WERI-Rb-1 (cell line): ENCODE results near the gene UBE3D.

Experiments used
- DNase-seq: peaks from one replicate; pipeline ENCODE4 v3.0.0-alpha.2; 2020
- H3K27ac ChIP-seq: fragments of 250-450 bp; sonication (Bioruptor Pico); 2 replicates; pipeline ENCODE4 v1.5.1; 2020; ENCODE audit warnings: mild to moderate bottlenecking, moderate library complexity
- H3K27me3 ChIP-seq: fragments of 250-450 bp; sonication (Bioruptor Pico); 2 replicates; pipeline ENCODE4 v1.5.1; 2021; ENCODE audit warnings: mild to moderate bottlenecking, low read depth, moderate library complexity; ENCODE audit not compliant: insufficient read depth, severe bottlenecking
- H3K36me3 ChIP-seq: fragments of 250-450 bp; sonication (Bioruptor Pico); 2 replicates; pipeline ENCODE4 v1.5.1; 2020; ENCODE audit warnings: mild to moderate bottlenecking, moderate library complexity
- H3K4me3 ChIP-seq: 2 replicates; pipeline ENCODE4 v1.5.1; 2011; ENCODE audit warnings: low read depth, mild to moderate bottlenecking, control low read depth, low read length
- H3K9me3 ChIP-seq: fragments of 250-450 bp; sonication (Bioruptor Pico); 2 replicates; pipeline ENCODE4 v1.5.1; 2021; ENCODE audit warnings: mild to moderate bottlenecking, moderate library complexity; ENCODE audit not compliant: severe bottlenecking
- TF ChIP-seq, protein P1 (sequence below): IDR thresholded peaks from 2 replicates; pipeline ENCODE4 v1.5.1; 2011; ENCODE audit warnings: low read depth, mild to moderate bottlenecking, control low read depth, inconsistent platforms, low read length

Gene UBE3D

GRCh38 chr6:82917346-82918064, 148.1 kb downstream of the UBE3D start:
- no peaks in the 10 kb centered on the region for H3K27me3 ChIP-seq
- no peaks in the 10 kb centered on the region for H3K36me3 ChIP-seq
- no peak overlapping the region for H3K27ac ChIP-seq
- H3K9me3 ChIP-seq, result no peaks in the 10 kb centered on the region
- TF ChIP-seq, protein P1, sequence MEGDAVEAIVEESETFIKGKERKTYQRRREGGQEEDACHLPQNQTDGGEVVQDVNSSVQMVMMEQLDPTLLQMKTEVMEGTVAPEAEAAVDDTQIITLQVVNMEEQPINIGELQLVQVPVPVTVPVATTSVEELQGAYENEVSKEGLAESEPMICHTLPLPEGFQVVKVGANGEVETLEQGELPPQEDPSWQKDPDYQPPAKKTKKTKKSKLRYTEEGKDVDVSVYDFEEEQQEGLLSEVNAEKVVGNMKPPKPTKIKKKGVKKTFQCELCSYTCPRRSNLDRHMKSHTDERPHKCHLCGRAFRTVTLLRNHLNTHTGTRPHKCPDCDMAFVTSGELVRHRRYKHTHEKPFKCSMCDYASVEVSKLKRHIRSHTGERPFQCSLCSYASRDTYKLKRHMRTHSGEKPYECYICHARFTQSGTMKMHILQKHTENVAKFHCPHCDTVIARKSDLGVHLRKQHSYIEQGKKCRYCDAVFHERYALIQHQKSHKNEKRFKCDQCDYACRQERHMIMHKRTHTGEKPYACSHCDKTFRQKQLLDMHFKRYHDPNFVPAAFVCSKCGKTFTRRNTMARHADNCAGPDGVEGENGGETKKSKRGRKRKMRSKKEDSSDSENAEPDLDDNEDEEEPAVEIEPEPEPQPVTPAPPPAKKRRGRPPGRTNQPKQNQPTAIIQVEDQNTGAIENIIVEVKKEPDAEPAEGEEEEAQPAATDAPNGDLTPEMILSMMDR, result no peak
- no peak overlapping the region for H3K4me3 ChIP-seq
- DNase-seq, result no peak

DNA sequence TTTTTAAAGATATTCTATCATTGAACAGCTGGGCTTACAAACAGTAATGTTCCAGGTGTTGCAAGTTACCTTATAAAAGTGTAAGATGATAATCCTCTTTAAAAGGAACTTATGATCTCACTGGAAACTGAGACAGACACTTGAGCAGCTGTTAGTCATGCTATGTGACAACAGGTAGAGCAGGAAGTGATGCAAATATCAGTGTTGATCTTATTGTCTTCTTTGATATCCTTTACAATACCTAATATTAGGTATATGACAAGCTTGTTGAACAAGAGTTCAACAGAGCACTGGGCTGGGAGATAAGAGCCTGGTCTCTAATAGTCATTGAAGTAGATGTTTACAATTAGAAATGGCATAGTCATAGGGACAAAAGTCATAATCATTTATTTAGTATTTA, 150.0 kb downstream of the UBE3D start:
- H3K27me3 ChIP-seq, result no peaks in the 10 kb centered on the region

GRCh38 chr6:82914511-82914910, 151.1 kb downstream of the UBE3D start:
- TF ChIP-seq, protein P1, result no peak
- Histone ChIP-seq H3K9me3 (no peaks in the 10 kb centered on the region), H3K27ac (no peak overlapping the region), H3K27me3 (no peaks in the 10 kb centered on the region), H3K36me3 (no peaks in the 10 kb centered on the region), H3K4me3 (no peak overlapping the region)
- no peak for DNase-seq

More for the DNA sequence above, 150.0 kb downstream of the UBE3D start:
- TF ChIP-seq, protein P1, result no peak
- Histone ChIP-seq H3K36me3 (no peaks in the 10 kb centered on the region), H3K4me3 (no peak overlapping the region), H3K27ac (no peak overlapping the region), H3K9me3 (no peaks in the 10 kb centered on the region)
- DNase-seq, result no peak

DNA sequence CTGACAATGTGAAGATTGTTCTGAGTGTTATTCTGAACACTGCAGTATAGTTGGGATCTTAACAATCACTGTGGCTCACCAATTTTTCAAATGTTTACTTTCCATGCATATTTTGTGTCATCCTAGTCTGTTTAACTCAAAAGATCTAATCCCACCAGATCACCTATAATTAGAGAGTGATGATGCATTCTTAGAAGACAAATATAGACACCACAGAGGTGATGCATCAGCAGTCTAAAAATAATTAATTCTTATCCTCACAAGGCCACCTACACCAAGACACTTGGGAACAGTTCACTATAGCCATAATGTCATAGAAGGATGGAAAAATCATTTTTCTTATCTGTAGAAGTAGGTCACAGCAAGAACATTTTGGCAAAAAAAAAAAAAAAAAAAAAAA, 154.8 kb downstream of the UBE3D start:
- Histone ChIP-seq H3K9me3 (no peaks in the 10 kb centered on the region), H3K4me3 (no peak overlapping the region), H3K27ac (no peak overlapping the region), H3K36me3 (no peaks in the 10 kb centered on the region), H3K27me3 (no peaks in the 10 kb centered on the region)
- TF ChIP-seq, protein P1, result no peak
- DNase-seq, result no peak

DNA sequence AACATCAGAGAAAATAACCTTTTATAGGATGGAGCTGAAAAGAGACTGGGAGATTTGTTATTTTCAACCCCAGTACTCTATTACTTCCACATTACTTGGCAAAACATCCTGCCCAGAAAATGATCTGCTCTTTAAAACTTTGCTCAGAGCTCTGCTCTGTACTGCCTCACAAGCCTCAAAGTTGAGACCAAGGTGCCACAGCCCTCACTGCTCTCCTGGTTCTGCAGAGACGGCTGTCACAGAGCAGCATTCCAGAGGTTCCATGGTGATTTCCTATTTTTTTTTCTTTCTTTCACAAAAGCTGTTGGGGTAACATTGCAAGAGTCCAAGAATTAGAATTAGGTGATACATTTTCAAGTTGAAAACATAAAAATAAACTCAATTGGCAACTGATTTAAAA, 155.2 kb downstream of the UBE3D start:
- H3K9me3 ChIP-seq, result no peaks in the 10 kb centered on the region
- TF ChIP-seq, protein P1, result no peak
- no peak overlapping the region for H3K27ac ChIP-seq
- H3K4me3 ChIP-seq, result no peak overlapping the region
- no peaks in the 10 kb centered on the region for H3K36me3 ChIP-seq
- no peaks in the 10 kb centered on the region for H3K27me3 ChIP-seq
- DNase-seq, result no peak

DNA sequence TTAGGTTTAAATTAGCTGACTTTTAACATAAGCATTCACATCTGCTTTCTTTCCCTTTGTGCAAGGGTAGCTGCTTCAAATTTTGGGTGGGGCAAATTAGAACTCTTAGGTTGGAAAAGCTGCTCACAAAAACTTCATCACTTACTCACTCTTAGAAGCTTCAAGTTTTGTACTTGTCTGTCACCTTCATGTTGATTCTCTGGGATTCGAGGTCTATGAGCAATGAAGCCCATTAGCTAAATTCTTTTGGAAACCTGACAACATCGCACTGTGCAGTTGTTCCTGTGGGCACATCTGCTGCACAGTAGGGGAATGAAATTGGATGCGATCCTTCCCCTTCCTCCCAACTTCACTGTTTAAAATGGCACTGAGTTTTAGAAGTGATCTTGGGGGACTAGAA, 156.1 kb downstream of the UBE3D start:
- H3K9me3 ChIP-seq, result no peaks in the 10 kb centered on the region
- no peaks in the 10 kb centered on the region for H3K36me3 ChIP-seq
- DNase-seq, result no peak
- H3K4me3 ChIP-seq, result no peak overlapping the region
- no peak overlapping the region for H3K27ac ChIP-seq
- TF ChIP-seq, protein P1, result no peak
- H3K27me3 ChIP-seq, result no peaks in the 10 kb centered on the region
